ENCODE results near the gene ZNF469. TPM values are rescaled to one million over a fixed set of nuclear protein-coding genes. Genes with fewer than 3 reads are reported as not detected.
"Not testable (repeated sequence)": the region's sequence is repeated elsewhere in the genome, so short reads cannot be mapped to it uniquely, and the experiment has no call there.

Gene ZNF469
- total RNA-seq, 4 donors from 2014 or later: 0.87 to 1.8 (median 1.1) TPM

DNA sequence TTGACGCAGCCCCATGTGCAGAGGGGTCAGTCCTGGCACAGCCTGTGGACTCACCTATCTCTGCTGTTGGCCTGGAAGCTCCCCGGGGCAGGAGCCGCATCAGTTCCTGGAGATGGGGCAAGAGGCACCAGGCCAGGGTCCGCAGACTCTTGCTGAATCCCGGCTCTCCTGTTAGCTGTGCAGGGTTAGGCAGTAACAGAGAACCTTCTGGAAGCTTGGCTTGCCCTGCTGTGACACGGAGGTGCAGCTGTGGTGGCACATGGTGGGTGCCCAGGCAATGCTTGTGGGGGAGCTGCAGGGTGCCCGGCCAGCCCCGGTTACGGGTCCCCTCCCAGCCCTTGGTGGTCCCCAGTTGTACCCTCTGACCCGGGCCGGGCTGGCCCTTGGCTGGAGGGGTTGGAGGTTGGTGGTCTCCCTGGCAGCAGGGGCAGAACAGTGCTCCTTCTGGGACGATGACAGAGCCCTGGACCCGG is 26.0 kb upstream of the ZNF469 start:
- H3K9me3 ChIP-seq: peaks cover 0 to 3% (median 0%) of the 10 kb centered on the region in 4 donors
- no peaks in the 10 kb centered on the region for H3K36me3 ChIP-seq
- TF ChIP-seq, protein P1, sequence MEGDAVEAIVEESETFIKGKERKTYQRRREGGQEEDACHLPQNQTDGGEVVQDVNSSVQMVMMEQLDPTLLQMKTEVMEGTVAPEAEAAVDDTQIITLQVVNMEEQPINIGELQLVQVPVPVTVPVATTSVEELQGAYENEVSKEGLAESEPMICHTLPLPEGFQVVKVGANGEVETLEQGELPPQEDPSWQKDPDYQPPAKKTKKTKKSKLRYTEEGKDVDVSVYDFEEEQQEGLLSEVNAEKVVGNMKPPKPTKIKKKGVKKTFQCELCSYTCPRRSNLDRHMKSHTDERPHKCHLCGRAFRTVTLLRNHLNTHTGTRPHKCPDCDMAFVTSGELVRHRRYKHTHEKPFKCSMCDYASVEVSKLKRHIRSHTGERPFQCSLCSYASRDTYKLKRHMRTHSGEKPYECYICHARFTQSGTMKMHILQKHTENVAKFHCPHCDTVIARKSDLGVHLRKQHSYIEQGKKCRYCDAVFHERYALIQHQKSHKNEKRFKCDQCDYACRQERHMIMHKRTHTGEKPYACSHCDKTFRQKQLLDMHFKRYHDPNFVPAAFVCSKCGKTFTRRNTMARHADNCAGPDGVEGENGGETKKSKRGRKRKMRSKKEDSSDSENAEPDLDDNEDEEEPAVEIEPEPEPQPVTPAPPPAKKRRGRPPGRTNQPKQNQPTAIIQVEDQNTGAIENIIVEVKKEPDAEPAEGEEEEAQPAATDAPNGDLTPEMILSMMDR (IDR thresholded peaks at IDR 0.05): no peak
- TF ChIP-seq POLR2A (IDR thresholded peaks at IDR 0.05) (no peak), EP300 (IDR thresholded peaks at IDR 0.05) (no peak)
- DNase-seq (ENCODE audit: low spot score in 2 of 2): no peak
- peaks cover 0 to 15% (median 0%) of the 10 kb centered on the region in 4 donors for H3K4me1 ChIP-seq
- peak overlapping the region in 1 of 4 donors; percentile 72 for H3K27ac ChIP-seq
- H3K4me3 ChIP-seq: no peak overlapping the region
- no peaks in the 10 kb centered on the region for H3K27me3 ChIP-seq
- 87 to 97% methylated on average over 8 to 9 of the region's 13 CpGs for WGBS, 2 donors

DNA sequence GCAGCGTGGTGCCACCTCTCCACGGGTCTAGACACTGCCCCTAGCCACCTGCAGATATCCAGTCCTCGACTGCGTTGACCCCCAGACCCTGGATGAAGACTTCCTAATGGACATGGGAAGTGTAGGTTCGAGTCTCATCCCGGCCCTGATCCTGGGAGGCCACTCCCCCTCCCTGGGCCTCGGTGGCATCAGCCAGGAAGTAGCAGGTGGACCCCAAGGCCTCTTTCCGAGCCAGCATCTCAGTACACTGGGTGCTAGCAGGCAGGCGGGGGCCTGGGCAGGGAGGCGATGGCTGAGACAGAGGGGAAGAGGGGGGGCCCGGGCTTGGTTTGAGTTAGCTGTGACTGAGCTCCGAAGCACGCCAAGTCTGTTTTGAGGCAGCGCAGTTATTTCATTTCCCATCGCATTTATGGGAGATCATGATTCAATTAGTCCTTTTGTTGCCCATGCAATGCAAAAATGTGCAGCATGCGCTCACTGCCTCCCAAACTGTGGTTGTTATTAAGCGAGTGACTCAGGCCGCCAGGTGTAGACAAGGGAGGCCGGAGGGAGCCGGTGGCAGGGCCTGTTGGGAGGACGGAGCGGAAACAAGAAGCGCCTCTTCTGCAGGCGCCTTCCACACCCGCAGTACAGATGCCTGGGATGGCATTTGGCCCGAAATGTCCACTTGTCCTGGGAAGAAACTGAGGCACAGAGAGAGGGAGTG is 25.3 kb upstream of the ZNF469 start:
- H3K4me3 ChIP-seq: peak overlapping the region in 1 of 4 donors; percentile 3
- DNase-seq (ENCODE audit: low spot score in 2 of 2): no peak
- no peaks in the 10 kb centered on the region for H3K27me3 ChIP-seq
- H3K4me1 ChIP-seq: peaks cover 0 to 15% (median 0%) of the 10 kb centered on the region in 4 donors
- no peaks in the 10 kb centered on the region for H3K36me3 ChIP-seq
- H3K27ac ChIP-seq: peak overlapping the region in 2 of 4 donors; percentile 67 to 72
- TF ChIP-seq EP300 (IDR thresholded peaks at IDR 0.05): no peak
- TF ChIP-seq POLR2A (IDR thresholded peaks at IDR 0.05): no peak
- TF ChIP-seq, protein P1 (IDR thresholded peaks at IDR 0.05): no peak
- 59 to 61% methylated on average over 18 to 26 of the region's 26 CpGs for whole genome bisulfite sequencing, 2 donors
- peaks cover 0 to 10% (median 0%) of the 10 kb centered on the region in 4 donors for H3K9me3 ChIP-seq

DNA sequence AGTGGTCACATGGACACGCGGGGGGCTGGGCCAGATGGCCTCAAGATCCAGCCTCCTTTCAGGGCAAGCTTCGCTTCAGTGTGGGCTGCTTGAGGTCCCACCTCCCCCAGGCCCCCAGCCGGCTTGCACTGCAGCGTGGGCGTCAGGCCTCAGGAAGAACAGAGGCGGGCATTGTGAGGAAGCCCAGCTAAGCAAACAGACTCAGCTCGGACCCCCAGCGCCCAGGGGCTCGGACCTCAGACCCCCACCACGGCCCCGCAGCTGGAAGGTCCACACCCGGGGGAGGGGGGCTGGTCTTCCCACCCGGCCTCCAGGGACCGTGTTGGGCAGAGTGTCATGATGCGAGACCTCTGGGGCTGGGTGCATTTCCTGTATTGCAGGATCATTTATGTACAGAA is 24.7 kb upstream of the ZNF469 start:
- 13 to 44% methylated on average over 5 to 15 of the region's 16 CpGs for WGBS, 2 donors
- Histone ChIP-seq H3K9me3 (peaks cover 0 to 14% (median 0%) of the 10 kb centered on the region in 4 donors), H3K27ac (peak overlapping the region in 2 of 4 donors; percentile 67 to 72), H3K4me1 (peaks cover 0 to 15% (median 0%) of the 10 kb centered on the region in 4 donors), H3K27me3 (no peaks in the 10 kb centered on the region), H3K36me3 (no peaks in the 10 kb centered on the region), H3K4me3 (no peak overlapping the region)
- peak in 1 of 2 donors; percentile 29 for TF ChIP-seq EP300 (IDR thresholded peaks at IDR 0.05)
- TF ChIP-seq, protein P1 (IDR thresholded peaks at IDR 0.05): no peak
- no peak for TF ChIP-seq POLR2A (IDR thresholded peaks at IDR 0.05)
- no peak for DNase-seq (ENCODE audit: low spot score in 2 of 2)

DNA sequence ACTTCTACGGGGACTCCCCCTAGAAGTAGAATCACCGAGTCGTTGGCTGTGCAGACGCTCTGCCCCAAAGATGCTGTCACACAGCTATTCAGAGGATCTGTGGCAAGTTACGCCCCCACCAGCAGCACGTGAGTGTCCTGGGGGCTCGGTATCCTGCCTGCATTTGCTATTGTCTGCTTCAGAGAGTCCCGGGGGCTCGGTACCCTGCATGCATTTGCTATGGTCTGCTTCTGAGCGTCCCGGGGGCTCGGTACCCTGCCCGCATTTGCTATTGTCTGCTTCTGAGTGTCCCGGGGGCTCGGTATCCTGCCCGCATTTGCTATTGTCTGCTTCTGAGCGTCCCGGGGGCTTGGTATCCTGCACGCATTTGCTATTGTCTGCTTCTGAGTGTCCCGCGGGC is 23.8 kb upstream of the ZNF469 start:
- no peaks in the 10 kb centered on the region for H3K27me3 ChIP-seq
- TF ChIP-seq POLR2A (IDR thresholded peaks at IDR 0.05) (no peak), EP300 (IDR thresholded peaks at IDR 0.05) (no peak)
- TF ChIP-seq, protein P1 (IDR thresholded peaks at IDR 0.05): no peak
- H3K4me1 ChIP-seq: peaks cover 0 to 15% (median 0%) of the 10 kb centered on the region in 4 donors
- no peaks in the 10 kb centered on the region for H3K36me3 ChIP-seq
- DNase-seq (ENCODE audit: low spot score in 2 of 2): no peak
- H3K4me3 ChIP-seq: no peak overlapping the region
- WGBS, 2 donors: 63 to 74% methylated on average over 20 to 21 of the region's 21 CpGs
- H3K27ac ChIP-seq: peak overlapping the region in 1 of 4 donors; percentile 17
- peaks cover 0 to 20% (median 0%) of the 10 kb centered on the region in 4 donors for H3K9me3 ChIP-seq

DNA sequence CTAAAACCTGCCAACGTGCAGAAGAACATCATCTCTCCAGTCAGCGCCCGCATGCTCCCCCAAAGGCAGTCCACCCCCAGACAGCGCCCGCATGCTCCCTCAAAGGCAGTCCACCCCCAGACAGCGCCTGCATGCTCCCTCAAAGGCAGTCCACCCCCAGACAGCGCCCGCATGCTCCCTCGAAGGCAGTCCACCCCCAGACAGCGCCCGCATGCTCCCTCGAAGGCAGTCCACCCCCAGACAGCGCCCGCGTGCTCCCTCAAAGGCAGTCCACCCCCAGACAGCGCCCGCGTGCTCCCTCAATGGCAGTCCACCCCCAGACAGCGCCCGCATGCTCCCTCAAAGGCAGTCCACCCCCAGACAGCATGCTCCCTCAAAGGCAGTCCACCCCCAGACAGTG is 22.4 kb upstream of the ZNF469 start:
- 84 to 92% methylated on average over 20 of the region's 20 CpGs for WGBS, 2 donors
- DNase-seq (ENCODE audit: low spot score in 2 of 2); H3K4me3 ChIP-seq; H3K27ac ChIP-seq; H3K27me3 ChIP-seq; H3K36me3 ChIP-seq: not testable (repeated sequence)
- H3K9me3 ChIP-seq: peaks cover 0 to 20% (median 0%) of the 10 kb centered on the region in 4 donors
- peaks cover 0 to 15% (median 0%) of the 10 kb centered on the region in 4 donors for H3K4me1 ChIP-seq
